Endothelial cell (in vitro differentiated cells): ENCODE results near the gene NFATC2. TPM values are rescaled to one million over a fixed set of nuclear protein-coding genes. Genes with fewer than 3 reads are reported as not detected.

Experiments
- DNase-seq: peaks from one replicate; pipeline ENCODE4 v3.0.0; 2021; ENCODE audit warnings: low spot score
- H3K27ac Mint-ChIP-seq: one replicate; pipeline ENCODE4 v1.8.0; 2021; ENCODE audit warnings: mixed read lengths, inconsistent platforms; ENCODE audit not compliant: unreplicated experiment
- H3K27me3 Mint-ChIP-seq: one replicate; pipeline ENCODE4 v1.8.0; 2021; ENCODE audit warnings: mild to moderate bottlenecking, moderate library complexity, mixed read lengths, inconsistent platforms; ENCODE audit not compliant: unreplicated experiment
- H3K36me3 Mint-ChIP-seq: one replicate; pipeline ENCODE4 v1.8.0; 2021; ENCODE audit warnings: mild to moderate bottlenecking, low read depth, mixed read lengths, inconsistent platforms; ENCODE audit not compliant: unreplicated experiment
- H3K4me1 Mint-ChIP-seq: one replicate; pipeline ENCODE4 v1.8.0; 2021; ENCODE audit warnings: mild to moderate bottlenecking, mixed read lengths, inconsistent platforms; ENCODE audit not compliant: unreplicated experiment
- H3K4me3 Mint-ChIP-seq: one replicate; pipeline ENCODE4 v1.8.0; 2021; ENCODE audit warnings: mild to moderate bottlenecking, mixed read lengths, inconsistent platforms; ENCODE audit not compliant: unreplicated experiment
- H3K9me3 Mint-ChIP-seq: one replicate; pipeline ENCODE4 v1.8.0; 2021; ENCODE audit warnings: mixed read lengths, inconsistent platforms; ENCODE audit not compliant: unreplicated experiment
- CTCF ChIP-seq: fragments of 200-600 bp; sonication (generic); IDR thresholded peaks from one replicate; pipeline ENCODE4 v1.5.0; 2021; ENCODE audit warnings: antibody characterized with exemption; ENCODE audit not compliant: unreplicated experiment
- total RNA-seq: library from RNA; stranded (reverse); fragmentation: NEBNext Ultra II Directional; extraction: Animal tissue kit (Norgen Biotek cat#: 25700); gene quantifications from one replicate; pipeline ENCODE4 v1.2.1, GENCODE V29; 2021; ENCODE audit not compliant: unreplicated experiment

The NFATC2 gene
- total RNA-seq, 1 donor from 2014 or later: 3.5 TPM

- peaks cover 3% of the 10 kb centered on the region for H3K27me3 Mint-ChIP-seq
- H3K9me3 Mint-ChIP-seq: no peaks in the 10 kb centered on the region
- peaks cover 53% of the 10 kb centered on the region for H3K4me1 Mint-ChIP-seq
- DNase-seq: no peak
- no peak overlapping the region for H3K4me3 Mint-ChIP-seq
- H3K36me3 Mint-ChIP-seq: no peaks in the 10 kb centered on the region
- no peak for TF ChIP-seq CTCF
- peak overlapping the region; percentile 72 for H3K27ac Mint-ChIP-seq
These were observed 153.6 kb downstream of the NFATC2 start for GRCh38 chr20:51388756-51389542.

- H3K27me3 Mint-ChIP-seq: peaks cover 3% of the 10 kb centered on the region
- H3K4me3 Mint-ChIP-seq: no peak overlapping the region
- no peaks in the 10 kb centered on the region for H3K36me3 Mint-ChIP-seq
- no peaks in the 10 kb centered on the region for H3K9me3 Mint-ChIP-seq
- no peak for TF ChIP-seq CTCF
- H3K27ac Mint-ChIP-seq: no peak overlapping the region
- H3K4me1 Mint-ChIP-seq: peaks cover 47% of the 10 kb centered on the region
- DNase-seq: no peak
These were observed 154.3 kb downstream of the NFATC2 start for GRCh38 chr20:51388227-51388626.

GRCh38 chr20:51387125-51387875 is 155.2 kb downstream of the NFATC2 start:
- H3K36me3 Mint-ChIP-seq: no peaks in the 10 kb centered on the region
- H3K9me3 Mint-ChIP-seq: no peaks in the 10 kb centered on the region
- peaks cover 2% of the 10 kb centered on the region for H3K27me3 Mint-ChIP-seq
- H3K4me3 Mint-ChIP-seq: no peak overlapping the region
- no peak for TF ChIP-seq CTCF
- H3K27ac Mint-ChIP-seq: no peak overlapping the region
- H3K4me1 Mint-ChIP-seq: peaks cover 39% of the 10 kb centered on the region
- DNase-seq: no peak

GRCh38 chr20:51386586-51386985 is 155.9 kb downstream of the NFATC2 start:
- Mint-ChIP-seq H3K27ac (no peak overlapping the region), H3K4me3 (no peak overlapping the region), H3K36me3 (no peaks in the 10 kb centered on the region), H3K9me3 (no peaks in the 10 kb centered on the region), H3K4me1 (peaks cover 35% of the 10 kb centered on the region), H3K27me3 (peaks cover 2% of the 10 kb centered on the region)
- TF ChIP-seq CTCF: no peak
- no peak for DNase-seq
